HG03045 (cell line): ENCODE data around the gene CDK16.

ENCODE experiments used
- ATAC-seq: cut with Tn5 transposase; IDR thresholded peaks from one replicate; pipeline ENCODE4 v1.9.1; 2021; ENCODE audit warnings: mild to moderate bottlenecking, moderate library complexity; ENCODE audit not compliant: unreplicated experiment

Gene CDK16

GRCh38 chrX:47185241-47185640 lies 33.2 kb upstream of the CDK16 start:
- ATAC-seq, result no peak

- no peak for ATAC-seq
These were observed 32.3 kb upstream of the CDK16 start for GRCh38 chrX:47186096-47186740.

- ATAC-seq, result no peak
These were observed 31.3 kb upstream of the CDK16 start for GRCh38 chrX:47187106-47187677.

GRCh38 chrX:47189906-47190305 lies 28.6 kb upstream of the CDK16 start:
- ATAC-seq, result no peak

GRCh38 chrX:47190445-47191269 lies 27.8 kb upstream of the CDK16 start:
- peak; percentile 70 for ATAC-seq

GRCh38 chrX:47191331-47191730 lies 27.1 kb upstream of the CDK16 start:
- no peak for ATAC-seq

- ATAC-seq, result no peak
These were observed 26.6 kb upstream of the CDK16 start for GRCh38 chrX:47191806-47192401.

- ATAC-seq, result peak; percentile 59
These were observed 24.8 kb upstream of the CDK16 start, which contains the start of gene UBA1 for GRCh38 chrX:47193475-47194193. UBA1 (plus strand) TSS chrX:47193829; CDS start chrX:47198803, 4,974 bp downstream.

- ATAC-seq, result no peak
These were observed 24.2 kb upstream of the CDK16 start for GRCh38 chrX:47194194-47194787.

- no peak for ATAC-seq
These were observed 22.4 kb upstream of the CDK16 start for GRCh38 chrX:47196098-47196497.

GRCh38 chrX:47197526-47197925 lies 21.0 kb upstream of the CDK16 start:
- ATAC-seq, result no peak

GRCh38 chrX:47198026-47198686 lies 20.3 kb upstream of the CDK16 start:
- ATAC-seq, result no peak

GRCh38 chrX:47198687-47199080 lies 19.8 kb upstream of the CDK16 start:
- ATAC-seq, result no peak

- ATAC-seq, result no peak
These were observed 19.2 kb upstream of the CDK16 start for GRCh38 chrX:47199286-47199685.

- no peak for ATAC-seq
These were observed 17.9 kb upstream of the CDK16 start for GRCh38 chrX:47200385-47201150.

GRCh38 chrX:47201345-47201944 lies 17.0 kb upstream of the CDK16 start:
- no peak for ATAC-seq

GRCh38 chrX:47202316-47202715 lies 16.2 kb upstream of the CDK16 start:
- no peak for ATAC-seq

GRCh38 chrX:47202877-47203276 lies 15.6 kb upstream of the CDK16 start:
- no peak for ATAC-seq

GRCh38 chrX:47204970-47205369 lies 13.5 kb upstream of the CDK16 start:
- ATAC-seq, result no peak
